HepG2 (cell line): ENCODE data around the gene ORMDL3. TPM values are rescaled to one million over a fixed set of nuclear protein-coding genes. Genes with fewer than 3 reads are reported as not detected.
A peak's percentile ranks its signal among the peaks of the same experiment; 100 is the strongest.

ENCODE experiments used
- ARHGAP35 ChIP-seq: sonication (generic); formaldehyde crosslinking; IDR thresholded peaks from 2 replicates; pipeline ENCODE4 v1.9.0; 2022; ENCODE audit warnings: mild to moderate bottlenecking, inconsistent platforms, moderate library complexity, missing genetic modification reagents, borderline replicate concordance
- HNF4G ChIP-seq, 2 experiments: sonication (generic) in 1 of 2; formaldehyde crosslinking in 1 of 2; IDR thresholded peaks; 2 replicates each; pipeline versions ENCODE4 v1.4.0 to v1.6.1; 2011 to 2020; ENCODE audit warnings: borderline replicate concordance in 2 of 2, low read depth in 2 of 2, mild to moderate bottlenecking in 2 of 2, low read length in 1 of 2, missing genetic modification reagents in 1 of 2, moderate library complexity in 1 of 2
- HNRNPUL1 ChIP-seq: fragments of 200-400 bp; formaldehyde crosslinking; IDR thresholded peaks from 2 replicates; pipeline ENCODE4 v1.6.1; 2017; ENCODE audit warnings: low read depth, mild to moderate bottlenecking, low read length, moderate library complexity
- REST ChIP-seq, 2 experiments: IDR thresholded peaks; 2 replicates each; pipeline ENCODE4 v1.6.1; 2011 to 2012; ENCODE audit warnings: low read length in 2 of 2, borderline replicate concordance in 1 of 2, low read depth in 1 of 2, mild to moderate bottlenecking in 1 of 2, moderate library complexity in 1 of 2
- SMAD1 ChIP-seq: sonication (generic); formaldehyde crosslinking; IDR thresholded peaks from 2 replicates; pipeline ENCODE4 v1.4.0; 2020; ENCODE audit warnings: missing genetic modification reagents, low read depth, mild to moderate bottlenecking, borderline replicate concordance
- TBL1XR1 ChIP-seq: fragments of 150-350 bp; IDR thresholded peaks from 2 replicates; pipeline ENCODE4 v1.6.1; 2014; ENCODE audit warnings: borderline replicate concordance, low read length; ENCODE audit not compliant: partially characterized antibody
- ZBTB4 ChIP-seq: sonication (generic); formaldehyde crosslinking; IDR thresholded peaks from 2 replicates; pipeline ENCODE4 v1.4.0; 2020; ENCODE audit warnings: missing genetic modification reagents, mild to moderate bottlenecking, borderline replicate concordance
- ZNF501 ChIP-seq: sonication (generic); formaldehyde crosslinking; IDR thresholded peaks from 2 replicates; pipeline ENCODE4 v1.5.1; 2020; ENCODE audit warnings: mild to moderate bottlenecking, moderate library complexity, missing genetic modification reagents
- polyA plus RNA-seq, 8 experiments: library from polyadenylated mRNA; depleted of rRNA in 3 of 8; stranded (reverse) in 7 of 8; unstranded in 1 of 8; fragments of >200 nt; fragmentation: Illumina TruSeq in 4 of 8; extraction: Trizol in 4 of 8; gene quantifications; 2 replicates each; pipeline versions ENCODE4 v1.2.1 to v1.2.3, GENCODE V29; 2011 to 2016; ENCODE audit warnings: low read depth in 4 of 8, missing spikeins in 1 of 8, mixed read lengths in 1 of 8; ENCODE audit not compliant: insufficient read depth in 1 of 8
- total RNA-seq, 5 experiments: library from RNA; depleted of rRNA; stranded (reverse); fragments of >200 nt; fragmentation: Illumina TruSeq; extraction: Trizol; gene quantifications; 2 replicates each; pipeline ENCODE4 v1.2.3, GENCODE V29; 2016; ENCODE audit warnings: low read depth in 1 of 5
- TF ChIP-seq, protein P1 (sequence below): sonication (generic); formaldehyde crosslinking; conservative IDR thresholded peaks from 2 replicates; pipeline ENCODE4 v1.4.0; 2020; ENCODE audit warnings: missing genetic modification reagents
- TF ChIP-seq, protein P2 (sequence below): sonication (generic); formaldehyde crosslinking; IDR thresholded peaks from 2 replicates; pipeline ENCODE4; 2020; ENCODE audit warnings: missing genetic modification reagents, mild to moderate bottlenecking, borderline replicate concordance

ORMDL3 gene
- total and polyA plus RNA-seq, 2 of the 13 experiments (the other 11 are each of a cell fraction or from before 2014, with no cell fraction given) = 181 to 384 TPM

- TF ChIP-seq ARHGAP35 = 0 out of 2 replicates have a peak, but pooled peaks have one; percentile 46
- no peak for TF ChIP-seq HNF4G (IDR thresholded peaks at IDR 0.05; ENCODE audit: borderline replicate concordance, low read depth, low read length)
- no peak for TF ChIP-seq HNF4G (CRISPR knock-in tag; IDR thresholded peaks at IDR 0.05; ENCODE audit: borderline replicate concordance, low read depth)
- no peak for TF ChIP-seq ZNF501 (CRISPR knock-in tag)
- no peak for TF ChIP-seq TBL1XR1
- TF ChIP-seq ZBTB4 (CRISPR knock-in tag) = peak; percentile 65; the same call in 1 of the 2 replicates
- TF ChIP-seq, protein P1, sequence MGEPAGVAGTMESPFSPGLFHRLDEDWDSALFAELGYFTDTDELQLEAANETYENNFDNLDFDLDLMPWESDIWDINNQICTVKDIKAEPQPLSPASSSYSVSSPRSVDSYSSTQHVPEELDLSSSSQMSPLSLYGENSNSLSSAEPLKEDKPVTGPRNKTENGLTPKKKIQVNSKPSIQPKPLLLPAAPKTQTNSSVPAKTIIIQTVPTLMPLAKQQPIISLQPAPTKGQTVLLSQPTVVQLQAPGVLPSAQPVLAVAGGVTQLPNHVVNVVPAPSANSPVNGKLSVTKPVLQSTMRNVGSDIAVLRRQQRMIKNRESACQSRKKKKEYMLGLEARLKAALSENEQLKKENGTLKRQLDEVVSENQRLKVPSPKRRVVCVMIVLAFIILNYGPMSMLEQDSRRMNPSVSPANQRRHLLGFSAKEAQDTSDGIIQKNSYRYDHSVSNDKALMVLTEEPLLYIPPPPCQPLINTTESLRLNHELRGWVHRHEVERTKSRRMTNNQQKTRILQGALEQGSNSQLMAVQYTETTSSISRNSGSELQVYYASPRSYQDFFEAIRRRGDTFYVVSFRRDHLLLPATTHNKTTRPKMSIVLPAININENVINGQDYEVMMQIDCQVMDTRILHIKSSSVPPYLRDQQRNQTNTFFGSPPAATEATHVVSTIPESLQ = no peak
- TF ChIP-seq REST (IDR thresholded peaks at IDR 0.05; ENCODE audit: borderline replicate concordance in 1 of 2, low read depth in 1 of 2, low read length in 2 of 2) = no peak
- TF ChIP-seq SMAD1 (CRISPR knock-in tag) = no peak
- TF ChIP-seq, protein P2, sequence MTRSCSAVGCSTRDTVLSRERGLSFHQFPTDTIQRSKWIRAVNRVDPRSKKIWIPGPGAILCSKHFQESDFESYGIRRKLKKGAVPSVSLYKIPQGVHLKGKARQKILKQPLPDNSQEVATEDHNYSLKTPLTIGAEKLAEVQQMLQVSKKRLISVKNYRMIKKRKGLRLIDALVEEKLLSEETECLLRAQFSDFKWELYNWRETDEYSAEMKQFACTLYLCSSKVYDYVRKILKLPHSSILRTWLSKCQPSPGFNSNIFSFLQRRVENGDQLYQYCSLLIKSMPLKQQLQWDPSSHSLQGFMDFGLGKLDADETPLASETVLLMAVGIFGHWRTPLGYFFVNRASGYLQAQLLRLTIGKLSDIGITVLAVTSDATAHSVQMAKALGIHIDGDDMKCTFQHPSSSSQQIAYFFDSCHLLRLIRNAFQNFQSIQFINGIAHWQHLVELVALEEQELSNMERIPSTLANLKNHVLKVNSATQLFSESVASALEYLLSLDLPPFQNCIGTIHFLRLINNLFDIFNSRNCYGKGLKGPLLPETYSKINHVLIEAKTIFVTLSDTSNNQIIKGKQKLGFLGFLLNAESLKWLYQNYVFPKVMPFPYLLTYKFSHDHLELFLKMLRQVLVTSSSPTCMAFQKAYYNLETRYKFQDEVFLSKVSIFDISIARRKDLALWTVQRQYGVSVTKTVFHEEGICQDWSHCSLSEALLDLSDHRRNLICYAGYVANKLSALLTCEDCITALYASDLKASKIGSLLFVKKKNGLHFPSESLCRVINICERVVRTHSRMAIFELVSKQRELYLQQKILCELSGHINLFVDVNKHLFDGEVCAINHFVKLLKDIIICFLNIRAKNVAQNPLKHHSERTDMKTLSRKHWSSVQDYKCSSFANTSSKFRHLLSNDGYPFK (CRISPR knock-in tag) = peak; percentile 72; the same call in 1 of the 2 replicates
- no peak for TF ChIP-seq HNRNPUL1
Measured at GRCh38 chr17:39951924-39952679, 24.7 kb upstream of the ORMDL3 start (continued).
